WI38 (cell line): ENCODE data around the gene PPRC1.

Experiments used
- H3K4me3 ChIP-seq: 2 replicates; pipeline ENCODE4 v1.5.1; 2011; ENCODE audit warnings: low read depth, mild to moderate bottlenecking, control low read depth, low read length
- CTCF ChIP-seq: IDR thresholded peaks from 2 replicates; pipeline ENCODE4 v1.5.1; 2012; ENCODE audit warnings: low read depth, mild to moderate bottlenecking, control low read depth, low read length

PPRC1 gene

GRCh38 chr10:102196893-102197292, 64.1 kb downstream of the PPRC1 start:
- H3K4me3 ChIP-seq = no peak overlapping the region
- TF ChIP-seq CTCF = no peak

- no peak overlapping the region for H3K4me3 ChIP-seq
- no peak for TF ChIP-seq CTCF
Measured at GRCh38 chr10:102198027-102198426, 65.2 kb downstream of the PPRC1 start.
